ENCODE measurements around the gene PLEKHG3. TPM values are rescaled to one million over a fixed set of nuclear protein-coding genes. Genes with fewer than 3 reads are reported as not detected.

The PLEKHG3 gene
- polyA plus RNA-seq, 1 donor (not counting 4 experiments of a cell fraction or from before 2014, with no cell fraction given): 71.0 TPM

DNA sequence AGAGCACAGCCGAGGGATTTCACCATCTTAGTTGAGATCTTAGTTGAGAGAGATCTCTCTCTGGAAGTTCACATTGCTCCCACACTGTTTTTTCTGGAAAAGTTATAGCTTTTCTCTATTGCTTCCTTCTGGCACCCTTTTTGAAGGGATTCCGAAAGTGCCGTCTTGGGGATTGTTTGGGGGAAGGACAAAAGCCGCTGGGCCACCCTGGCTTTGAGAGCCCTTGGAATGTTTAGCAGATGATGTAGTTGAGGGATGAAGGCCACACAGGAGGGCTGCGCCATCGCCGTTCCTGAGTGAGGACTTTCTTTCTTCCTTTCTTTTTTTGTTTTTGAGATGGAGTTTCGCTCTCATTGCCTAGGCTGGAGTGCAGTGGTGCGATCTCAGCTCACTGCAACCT is 17.7 kb downstream of the PLEKHG3 start:
- Histone ChIP-seq H3K4me3 (ENCODE audit: control insufficient read depth in 2 of 3, extremely low read depth in 1 of 3, insufficient read depth in 2 of 3, low read depth in 1 of 3, low read length in 3 of 3) (no peak overlapping the region), H3K4me2 (ENCODE audit: control insufficient read depth, extremely low read depth, insufficient read depth, low read depth, low read length) (peak overlapping the region; percentile 29), H3K4me1 (ENCODE audit: control insufficient read depth, extremely low read depth, insufficient read depth, low read length) (peaks cover 96% of the 10 kb centered on the region), H4K20me1 (ENCODE audit: control insufficient read depth, extremely low read depth, insufficient read depth, low read length) (no peaks in the 10 kb centered on the region), H3K27me3 (ENCODE audit: control insufficient read depth, extremely low read depth, insufficient read depth, low read length) (no peaks in the 10 kb centered on the region), H3K9me1 (ENCODE audit: control insufficient read depth, extremely low read depth, insufficient read depth, low read length) (peaks cover 3% of the 10 kb centered on the region), H2AFZ (ENCODE audit: control insufficient read depth, low read length) (no peak overlapping the region), H3K36me3 (ENCODE audit: control insufficient read depth in 2 of 2, extremely low read depth in 1 of 2, insufficient read depth in 2 of 2, low read length in 2 of 2) (peaks cover 3 to 32% of the 10 kb centered on the region in 2 experiments), H3K27ac (ENCODE audit: control insufficient read depth, insufficient read depth, low read length) (peak overlapping the region; percentile 90), H3K9me3 (ENCODE audit: control insufficient read depth, low read depth, low read length) (no peaks in the 10 kb centered on the region), H3K9ac (ENCODE audit: control insufficient read depth, extremely low read depth, insufficient read depth, low read length) (peak overlapping the region; percentile 64), H3K79me2 (ENCODE audit: control insufficient read depth, insufficient read depth, low read length) (peaks cover 87% of the 10 kb centered on the region)
- FAIRE-seq (no peak), DNase-seq (ENCODE audit: low read depth, low spot score) (no peak)
- dilution Hi-C loops (cut with MboI; ENCODE audit: extremely low pct_ligation_motif_present, low sequenced_read_pairs): no loop called here
- TF ChIP-seq, protein P1, sequence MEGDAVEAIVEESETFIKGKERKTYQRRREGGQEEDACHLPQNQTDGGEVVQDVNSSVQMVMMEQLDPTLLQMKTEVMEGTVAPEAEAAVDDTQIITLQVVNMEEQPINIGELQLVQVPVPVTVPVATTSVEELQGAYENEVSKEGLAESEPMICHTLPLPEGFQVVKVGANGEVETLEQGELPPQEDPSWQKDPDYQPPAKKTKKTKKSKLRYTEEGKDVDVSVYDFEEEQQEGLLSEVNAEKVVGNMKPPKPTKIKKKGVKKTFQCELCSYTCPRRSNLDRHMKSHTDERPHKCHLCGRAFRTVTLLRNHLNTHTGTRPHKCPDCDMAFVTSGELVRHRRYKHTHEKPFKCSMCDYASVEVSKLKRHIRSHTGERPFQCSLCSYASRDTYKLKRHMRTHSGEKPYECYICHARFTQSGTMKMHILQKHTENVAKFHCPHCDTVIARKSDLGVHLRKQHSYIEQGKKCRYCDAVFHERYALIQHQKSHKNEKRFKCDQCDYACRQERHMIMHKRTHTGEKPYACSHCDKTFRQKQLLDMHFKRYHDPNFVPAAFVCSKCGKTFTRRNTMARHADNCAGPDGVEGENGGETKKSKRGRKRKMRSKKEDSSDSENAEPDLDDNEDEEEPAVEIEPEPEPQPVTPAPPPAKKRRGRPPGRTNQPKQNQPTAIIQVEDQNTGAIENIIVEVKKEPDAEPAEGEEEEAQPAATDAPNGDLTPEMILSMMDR (optimal IDR thresholded peaks at IDR 0.05 in 1 of 3, IDR thresholded peaks at IDR 0.05 in 1 of 3, conservative IDR thresholded peaks at IDR 0.05 in 1 of 3; ENCODE audit: extremely low read depth in 1 of 3, insufficient read depth in 2 of 3, low read length in 3 of 3): no peak
- TF ChIP-seq EZH2 (IDR thresholded peaks at IDR 0.05; ENCODE audit: low read length): no peak

DNA sequence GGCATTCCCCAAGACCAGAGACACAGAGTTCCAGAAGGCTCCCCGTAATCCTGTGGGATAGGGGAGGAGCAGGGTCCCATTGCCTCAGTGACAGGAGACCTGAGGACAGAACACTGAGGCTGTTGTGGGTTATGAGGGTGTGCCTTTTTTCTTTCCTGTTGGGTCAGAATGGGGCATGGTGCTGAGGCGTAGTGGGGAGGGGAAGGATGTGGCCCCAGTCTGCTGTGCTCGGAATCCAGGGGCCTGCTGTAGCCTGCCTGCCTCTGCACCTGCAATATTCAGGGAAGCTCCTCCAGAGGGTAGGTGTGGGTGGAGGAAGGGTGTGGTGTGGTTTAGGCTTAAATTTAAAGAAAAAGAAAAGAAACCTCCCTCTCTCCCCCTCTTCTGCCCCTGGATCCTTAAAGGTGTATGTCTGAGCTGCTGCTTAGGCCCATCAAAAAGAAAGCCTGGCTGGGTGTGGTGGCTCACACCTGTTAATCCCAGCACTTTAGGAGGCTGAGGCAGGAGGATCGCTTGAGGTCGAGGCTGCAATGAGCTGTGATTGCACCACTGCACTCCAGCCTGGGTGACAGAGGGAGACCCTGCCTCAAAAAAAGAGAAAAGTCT is 18.7 kb downstream of the PLEKHG3 start:
- H3K36me3 ChIP-seq (ENCODE audit: control insufficient read depth in 2 of 2, extremely low read depth in 1 of 2, insufficient read depth in 2 of 2, low read length in 2 of 2): peaks cover 8 to 37% of the 10 kb centered on the region in 2 experiments
- no peak for TF ChIP-seq EZH2 (IDR thresholded peaks at IDR 0.05; ENCODE audit: low read length)
- TF ChIP-seq, protein P1 (optimal IDR thresholded peaks at IDR 0.05 in 1 of 3, IDR thresholded peaks at IDR 0.05 in 1 of 3, conservative IDR thresholded peaks at IDR 0.05 in 1 of 3; ENCODE audit: extremely low read depth in 1 of 3, insufficient read depth in 2 of 3, low read length in 3 of 3): no peak
- peaks cover 87% of the 10 kb centered on the region for H3K79me2 ChIP-seq (ENCODE audit: control insufficient read depth, insufficient read depth, low read length)
- peak; percentile 86 for DNase-seq (ENCODE audit: low read depth, low spot score)
- no peaks in the 10 kb centered on the region for H3K9me3 ChIP-seq (ENCODE audit: control insufficient read depth, low read depth, low read length)
- H3K27me3 ChIP-seq (ENCODE audit: control insufficient read depth, extremely low read depth, insufficient read depth, low read length): no peaks in the 10 kb centered on the region
- peak overlapping the region; percentile 90 for H3K27ac ChIP-seq (ENCODE audit: control insufficient read depth, insufficient read depth, low read length)
- H3K4me1 ChIP-seq (ENCODE audit: control insufficient read depth, extremely low read depth, insufficient read depth, low read length): peaks cover 89% of the 10 kb centered on the region
- H2AFZ ChIP-seq (ENCODE audit: control insufficient read depth, low read length): no peak overlapping the region
- peak overlapping the region; percentile 57 for H3K4me2 ChIP-seq (ENCODE audit: control insufficient read depth, extremely low read depth, insufficient read depth, low read depth, low read length)
- peak; percentile 92 for FAIRE-seq
- peaks cover 3% of the 10 kb centered on the region for H3K9me1 ChIP-seq (ENCODE audit: control insufficient read depth, extremely low read depth, insufficient read depth, low read length)
- H4K20me1 ChIP-seq (ENCODE audit: control insufficient read depth, extremely low read depth, insufficient read depth, low read length): no peaks in the 10 kb centered on the region
- peak overlapping the region; percentile 69 for H3K9ac ChIP-seq (ENCODE audit: control insufficient read depth, extremely low read depth, insufficient read depth, low read length)
- no peak overlapping the region for H3K4me3 ChIP-seq (ENCODE audit: control insufficient read depth in 2 of 3, extremely low read depth in 1 of 3, insufficient read depth in 2 of 3, low read depth in 1 of 3, low read length in 3 of 3)
- dilution Hi-C loops (cut with MboI; ENCODE audit: extremely low pct_ligation_motif_present, low sequenced_read_pairs): no loop called here

Data from keratinocyte (primary cell).